ENCODE results near the gene MICU2.
"Not testable (repeated sequence)": the region's sequence is repeated elsewhere in the genome, so short reads cannot be mapped to it uniquely, and the experiment has no call there.

The MICU2 gene

DNA sequence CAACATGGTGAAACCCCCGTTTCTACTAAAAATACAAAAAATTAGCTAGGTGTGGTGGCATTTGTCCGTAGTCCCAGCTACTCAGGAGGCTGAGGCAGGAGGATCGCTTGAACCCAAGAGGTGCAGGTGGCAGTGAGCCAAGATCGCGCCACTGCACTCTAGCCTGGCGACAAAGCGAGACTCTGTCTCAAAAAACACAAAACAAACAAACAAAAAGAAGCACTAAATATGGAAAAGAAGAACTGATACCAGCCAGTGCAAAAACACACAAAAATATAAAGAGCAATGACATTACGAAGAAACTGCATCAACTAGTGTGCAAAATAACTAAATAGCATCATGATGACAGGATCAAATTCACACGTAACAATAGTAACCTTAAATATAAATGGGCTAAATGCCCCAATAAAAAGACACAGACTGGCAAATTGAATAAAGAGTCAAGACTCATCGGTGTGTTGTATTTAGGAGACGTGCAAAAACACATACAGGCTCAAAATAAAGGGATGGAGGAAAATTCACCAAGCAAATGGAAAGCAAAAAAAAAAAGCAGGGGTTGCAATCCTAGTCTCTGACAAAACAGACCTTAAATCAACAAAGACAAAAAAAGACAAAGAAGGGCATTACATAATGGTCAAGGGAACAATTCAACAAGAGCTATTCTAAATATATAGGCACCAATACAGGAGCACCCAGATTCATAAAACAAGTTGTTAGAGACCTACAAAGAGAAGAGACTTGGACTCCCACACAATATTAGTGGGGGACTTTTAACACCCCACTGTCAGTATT, 13.1 kb downstream of the MICU2 start:
- not testable (repeated sequence) for DNase-seq

DNA sequence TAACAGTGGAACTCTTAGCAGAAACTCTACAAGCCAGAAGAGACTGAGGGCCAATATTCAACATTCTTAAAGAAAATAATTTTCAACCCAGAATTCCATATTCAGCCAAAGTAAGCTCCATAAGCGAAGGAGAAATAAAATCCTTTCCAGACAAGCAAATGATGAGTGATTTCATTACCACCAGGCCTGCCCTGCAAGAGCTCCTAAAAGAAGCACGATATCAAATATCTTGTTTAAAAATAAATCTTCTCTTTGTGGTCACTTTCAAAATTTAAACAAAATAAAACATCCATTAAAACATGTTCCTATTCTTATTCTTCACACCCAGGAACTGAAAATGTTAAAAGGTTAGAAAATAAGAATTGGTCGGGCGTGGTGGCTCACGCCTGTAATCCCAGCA, 13.7 kb downstream of the MICU2 start:
- no peak for DNase-seq

- not testable (repeated sequence) for DNase-seq
Observed at GRCh38 chr13:21589510-21589909, 14.5 kb downstream of the MICU2 start.

GRCh38 chr13:21588411-21588810, 15.6 kb downstream of the MICU2 start:
- DNase-seq: not testable (repeated sequence)

- DNase-seq: no peak
Observed at GRCh38 chr13:21584973-21585592, 18.9 kb downstream of the MICU2 start.

DNA sequence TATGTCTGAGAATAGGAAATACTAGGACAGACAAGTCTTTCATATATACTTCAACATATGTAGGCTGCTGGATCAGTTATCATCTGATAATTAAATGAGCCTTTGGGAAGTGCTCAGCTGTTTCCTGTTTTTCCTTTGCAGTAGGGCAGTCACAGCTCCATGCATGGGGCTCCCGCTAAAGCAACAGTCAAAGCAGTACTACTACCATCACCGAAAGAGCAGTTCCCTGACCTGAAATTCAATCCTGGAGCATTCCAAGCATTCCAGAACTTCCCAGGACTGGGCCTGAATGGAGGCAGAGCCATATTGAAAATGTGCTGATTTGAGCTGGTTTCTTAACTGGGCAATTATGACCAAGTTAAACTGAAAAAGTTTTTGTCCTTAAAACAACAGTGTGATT, 20.5 kb downstream of the MICU2 start:
- DNase-seq: no peak

GRCh38 chr13:21580736-21581135, 23.2 kb downstream of the MICU2 start:
- DNase-seq: no peak

GRCh38 chr13:21579754-21580316, 24.1 kb downstream of the MICU2 start:
- DNase-seq: no peak

- DNase-seq: no peak
Observed at GRCh38 chr13:21578748-21579147, 25.2 kb downstream of the MICU2 start.

GRCh38 chr13:21576426-21576825, 27.5 kb downstream of the MICU2 start:
- DNase-seq: no peak

DNA sequence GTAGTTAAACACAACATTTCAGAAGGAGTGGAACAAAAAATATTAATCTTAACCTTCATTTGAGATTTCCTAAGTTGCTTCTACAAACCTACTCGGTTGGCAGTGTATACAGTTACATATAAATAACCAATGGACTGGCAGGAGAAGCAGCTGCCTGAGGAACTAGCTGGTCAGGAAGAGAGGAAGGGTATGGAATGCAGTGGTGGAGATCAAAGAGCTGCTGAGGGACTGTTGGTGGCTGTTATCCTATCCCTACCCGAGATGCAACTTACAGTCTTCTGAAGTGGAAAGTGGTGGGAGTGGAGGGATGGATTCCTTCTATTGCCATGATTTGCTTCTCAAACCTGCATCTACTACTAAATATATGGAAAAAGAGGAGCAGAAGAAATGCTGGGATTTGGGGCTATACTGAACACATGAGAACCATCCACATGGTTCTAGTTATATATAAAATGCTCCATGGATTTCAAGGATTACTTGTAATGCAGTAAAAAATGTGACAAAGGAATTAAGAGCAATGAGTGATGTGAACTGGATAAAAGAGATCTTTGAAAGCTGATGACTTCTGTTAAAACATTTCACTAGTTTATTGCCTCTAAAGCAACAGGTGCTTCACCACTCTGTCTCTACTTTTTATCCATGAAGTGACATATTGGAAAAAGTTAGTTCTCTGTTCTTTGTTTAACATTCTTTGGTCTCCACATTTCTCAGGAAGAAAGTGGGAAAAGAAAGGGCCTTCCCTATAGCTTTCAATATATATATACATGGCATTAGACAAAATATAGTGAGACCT, 29.9 kb downstream of the MICU2 start:
- no peak for DNase-seq

DNA sequence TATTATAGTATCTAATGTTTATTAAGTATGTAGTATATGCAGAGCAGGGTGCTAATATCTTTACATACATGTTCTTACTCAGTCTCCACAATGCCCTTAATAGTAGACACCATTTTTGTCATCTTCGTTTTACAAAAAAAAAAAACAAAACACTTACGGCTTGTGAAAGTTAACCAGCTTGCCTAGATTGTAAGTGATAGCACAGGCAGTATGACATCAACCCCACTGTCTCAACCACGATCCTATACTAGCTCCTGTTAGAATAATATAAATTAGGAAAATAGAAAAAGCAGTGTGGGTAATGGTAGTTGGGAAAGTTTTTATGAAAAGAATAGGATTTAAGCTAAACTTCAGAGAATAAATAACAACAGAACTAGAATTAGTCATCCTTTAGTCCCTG, 34.3 kb downstream of the MICU2 start:
- DNase-seq: no peak

DNA sequence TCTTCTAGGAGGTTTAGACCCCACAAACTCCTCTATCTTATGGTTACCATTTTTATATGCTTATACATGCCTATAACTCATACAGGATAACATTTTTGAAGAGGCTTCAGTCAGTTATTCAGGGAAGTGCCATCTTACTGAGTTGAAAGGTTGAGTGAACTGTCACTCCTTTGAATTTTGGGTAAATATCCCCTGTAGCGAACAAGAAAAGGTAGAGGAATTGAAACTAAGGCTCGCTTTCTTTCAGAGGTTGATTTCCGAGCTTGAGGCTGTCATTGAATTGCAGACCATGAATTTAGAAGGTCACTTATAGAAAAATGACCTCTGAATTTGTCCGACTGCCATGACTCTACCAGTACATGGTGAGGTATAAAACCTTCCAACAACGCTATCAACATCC, 35.1 kb downstream of the MICU2 start:
- no peak for DNase-seq

DNA sequence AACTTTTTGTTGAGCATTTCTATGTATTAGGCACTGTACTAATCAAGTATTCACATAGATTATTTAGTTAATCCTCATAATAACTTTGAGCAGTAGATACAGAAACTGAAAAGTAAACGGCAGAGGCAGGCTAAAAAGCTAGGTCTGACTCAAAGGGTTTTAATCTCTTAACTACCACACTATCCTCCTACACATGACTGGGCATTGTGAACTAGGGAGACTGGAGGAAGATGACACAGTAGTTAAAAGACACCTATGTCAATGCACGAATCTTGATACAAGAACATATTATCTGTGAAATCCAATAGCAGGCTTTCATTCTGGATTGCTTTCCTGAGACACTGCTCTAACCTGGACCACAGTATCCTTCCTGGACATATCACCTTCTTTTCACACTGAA, 36.3 kb downstream of the MICU2 start:
- DNase-seq: no peak

GRCh38 chr13:21557995-21558394, 46.0 kb downstream of the MICU2 start:
- no peak for DNase-seq

DNA sequence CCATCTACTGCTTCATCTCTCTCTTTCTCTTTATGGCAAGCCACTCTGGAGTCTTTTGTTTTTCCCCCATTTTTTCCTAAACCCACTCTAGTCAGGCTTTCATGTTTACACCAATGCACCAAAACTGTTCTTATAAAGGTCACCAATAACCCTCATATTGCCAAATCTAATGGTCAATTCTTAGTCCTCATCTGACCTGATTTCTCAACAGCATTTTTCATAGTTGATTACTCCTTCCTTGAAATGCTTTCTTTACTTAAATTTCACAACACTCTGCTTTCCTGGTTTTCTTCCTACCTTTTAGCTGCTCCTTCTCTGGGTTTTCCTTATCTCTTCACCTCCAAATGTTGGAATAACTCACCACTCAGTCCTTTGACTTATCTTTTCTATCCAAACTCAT, 47.9 kb downstream of the MICU2 start:
- no peak for DNase-seq

- DNase-seq: not testable (repeated sequence)
Observed at GRCh38 chr13:21553261-21553660, 50.7 kb downstream of the MICU2 start.

DNA sequence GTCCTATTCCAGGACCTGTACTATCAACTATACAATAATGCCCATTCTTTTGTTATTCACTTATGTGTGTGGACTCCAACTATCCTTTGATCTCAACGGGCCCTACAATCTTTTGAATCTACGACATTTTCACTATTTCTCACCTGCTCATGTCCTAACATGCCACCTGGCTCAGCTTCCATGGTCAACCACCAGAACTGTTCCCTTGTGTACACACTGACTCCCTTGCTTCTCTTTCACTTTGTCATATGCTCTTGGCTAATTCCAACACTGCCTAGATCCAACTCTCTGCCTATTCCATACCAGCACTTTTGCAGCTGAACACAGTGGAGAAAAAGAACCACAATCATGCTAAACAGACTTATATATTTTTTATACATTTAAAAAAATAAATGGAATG, 53.1 kb downstream of the MICU2 start:
- no peak for DNase-seq

- DNase-seq: no peak
Observed at GRCh38 chr13:21549633-21550032, 54.3 kb downstream of the MICU2 start.

- no peak for DNase-seq
Observed at GRCh38 chr13:21548577-21548976, 55.4 kb downstream of the MICU2 start.

DNA sequence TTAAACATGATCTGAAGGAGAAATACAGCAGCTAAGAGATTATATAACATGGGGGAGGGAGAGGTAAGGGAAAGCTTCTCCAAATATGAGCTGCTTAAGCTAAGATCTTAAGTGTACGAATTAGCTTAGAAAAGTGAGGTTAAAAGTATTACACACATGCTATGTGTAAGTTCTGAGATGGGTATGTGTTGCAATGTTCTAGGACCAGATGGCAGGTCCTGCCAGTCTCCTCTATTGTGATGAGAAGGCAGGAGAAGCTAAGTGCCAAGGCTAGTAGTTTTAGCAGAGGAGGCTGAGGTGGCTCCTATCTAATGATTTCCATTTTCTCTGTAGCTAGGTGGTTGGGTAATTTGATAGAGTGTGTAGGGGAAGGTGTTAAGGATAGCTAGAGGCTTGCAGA, 57.6 kb downstream of the MICU2 start:
- DNase-seq: no peak

GRCh38 chr13:21544515-21544914, 59.5 kb downstream of the MICU2 start:
- DNase-seq: no peak

DNA sequence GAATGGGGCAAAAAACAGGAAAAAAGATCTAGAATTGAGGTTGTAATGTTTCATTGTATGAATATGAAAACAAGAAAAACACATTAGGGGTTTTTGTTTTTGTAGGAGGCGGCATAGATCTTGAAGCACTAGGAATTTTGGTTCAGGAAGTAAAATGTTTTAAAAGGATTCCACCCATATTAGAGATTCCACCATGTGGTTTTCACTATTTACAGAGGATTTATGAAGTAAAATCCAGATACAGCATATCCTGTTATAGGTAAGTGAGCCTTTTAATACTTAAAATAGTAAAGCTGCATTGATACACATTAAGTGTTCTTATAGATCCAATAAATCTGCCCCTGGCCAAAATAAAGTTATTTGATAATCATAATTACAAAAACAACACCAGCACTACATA, 61.4 kb downstream of the MICU2 start:
- DNase-seq: no peak

DNA sequence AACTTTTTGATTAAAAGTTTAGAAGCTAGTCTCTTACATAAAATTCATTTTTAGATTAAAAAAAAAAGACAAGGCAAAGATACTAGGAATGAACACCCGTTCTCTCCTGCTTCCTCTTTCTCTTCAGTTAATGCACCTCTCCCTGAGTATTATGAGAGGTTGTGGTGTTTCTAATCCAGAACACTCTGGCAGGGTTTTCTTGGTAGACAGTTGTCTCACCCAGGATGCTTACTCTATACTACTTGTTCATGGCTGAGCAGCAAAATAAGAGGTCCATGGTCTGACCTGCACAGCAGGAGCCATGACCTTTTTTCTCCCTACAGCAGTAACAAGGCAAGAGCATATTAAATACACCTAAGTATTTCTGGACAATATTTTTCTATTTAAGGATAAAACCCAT, 62.0 kb downstream of the MICU2 start:
- no peak for DNase-seq

Data from effector CD4-positive, alpha-beta T cell (primary cell).